GM21528 (cell line): ENCODE results near the gene TADA1.

ENCODE experiments used
- ATAC-seq: cut with Tn5 transposase; IDR thresholded peaks from one replicate; pipeline ENCODE4 v1.9.1; 2021; ENCODE audit warnings: mild to moderate bottlenecking, moderate library complexity; ENCODE audit not compliant: unreplicated experiment, low FRiP score

TADA1 gene

DNA sequence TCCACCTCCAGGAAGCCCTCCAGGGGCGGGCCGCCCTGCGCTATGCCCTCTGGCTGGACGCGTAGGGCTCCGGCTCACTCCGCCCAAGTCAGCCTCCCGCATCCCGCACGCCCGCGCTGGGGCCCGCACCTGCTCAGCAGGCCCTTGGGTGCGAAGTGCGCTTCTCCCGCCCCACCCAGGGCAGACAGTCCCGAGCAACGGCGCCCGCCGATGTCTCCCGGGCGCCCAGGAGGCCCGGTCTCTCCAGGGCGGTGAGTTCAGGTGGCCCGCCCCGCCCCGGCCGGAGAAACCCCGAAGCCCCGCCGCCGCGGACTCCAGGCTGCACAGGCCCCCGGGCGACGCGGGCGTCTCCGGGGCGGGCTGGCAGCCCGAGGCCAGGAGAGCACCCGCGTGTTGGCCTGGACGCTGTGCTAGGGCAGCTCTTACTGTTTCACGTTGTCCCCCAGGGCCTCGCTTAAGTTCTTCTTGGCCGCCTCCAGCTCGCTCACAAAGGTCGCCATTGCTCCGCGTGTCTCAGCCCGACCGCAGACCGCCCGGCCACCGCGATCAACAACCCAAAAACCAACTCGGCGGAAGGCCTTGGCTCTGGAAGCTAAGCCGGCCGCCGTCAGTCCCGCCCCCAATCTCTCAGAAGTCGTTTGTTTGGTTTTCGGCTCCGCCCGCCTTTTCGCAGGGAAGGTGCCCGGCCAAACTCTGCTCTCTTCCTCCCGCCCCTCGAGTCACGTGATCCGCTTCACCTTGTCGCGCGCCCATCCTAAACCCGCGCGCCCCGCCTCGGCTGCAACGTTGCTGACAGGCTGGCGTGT lies at the start of gene TADA1:
TSS of gene TADA1 (minus strand) at position 531 of the 806 bp plus-strand sequence. CDS start at position 500, 31 bp downstream.
- ATAC-seq, result peak; percentile 92

DNA sequence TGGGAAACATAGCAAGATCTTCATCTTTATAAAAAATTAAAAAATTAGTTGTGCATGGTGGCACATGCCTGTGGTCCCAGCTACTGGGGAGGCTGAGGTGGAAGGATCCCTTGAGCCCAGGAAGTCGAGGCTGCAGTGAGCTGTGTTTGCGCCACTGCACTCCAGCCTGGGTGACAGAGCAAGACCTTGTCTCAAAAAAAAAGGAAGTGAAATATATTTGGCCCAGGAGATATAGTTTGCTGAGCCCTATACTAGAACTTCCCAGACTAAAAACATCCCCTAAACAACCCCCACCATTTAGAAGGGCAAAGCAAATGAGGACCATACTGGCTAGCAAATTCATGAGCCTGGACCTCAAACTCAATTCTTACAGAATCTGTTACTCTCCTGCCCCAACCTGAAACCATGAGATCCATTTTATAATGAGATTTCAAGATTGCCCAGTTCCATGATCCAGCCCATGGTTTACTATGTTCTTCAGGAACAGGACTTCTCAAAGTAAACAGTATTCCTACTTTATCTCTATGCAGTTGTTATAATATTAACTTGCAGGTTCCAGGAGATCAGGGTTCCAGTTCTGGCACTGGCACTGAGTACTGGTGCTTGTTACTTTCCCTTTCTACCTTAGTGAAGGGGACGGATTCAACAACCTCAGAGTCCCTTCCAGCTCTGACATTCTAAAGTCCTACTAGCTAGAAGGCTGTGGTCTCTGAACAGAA lies 48.9 kb upstream of the TADA1 start:
- ATAC-seq, result peak; percentile 81

DNA sequence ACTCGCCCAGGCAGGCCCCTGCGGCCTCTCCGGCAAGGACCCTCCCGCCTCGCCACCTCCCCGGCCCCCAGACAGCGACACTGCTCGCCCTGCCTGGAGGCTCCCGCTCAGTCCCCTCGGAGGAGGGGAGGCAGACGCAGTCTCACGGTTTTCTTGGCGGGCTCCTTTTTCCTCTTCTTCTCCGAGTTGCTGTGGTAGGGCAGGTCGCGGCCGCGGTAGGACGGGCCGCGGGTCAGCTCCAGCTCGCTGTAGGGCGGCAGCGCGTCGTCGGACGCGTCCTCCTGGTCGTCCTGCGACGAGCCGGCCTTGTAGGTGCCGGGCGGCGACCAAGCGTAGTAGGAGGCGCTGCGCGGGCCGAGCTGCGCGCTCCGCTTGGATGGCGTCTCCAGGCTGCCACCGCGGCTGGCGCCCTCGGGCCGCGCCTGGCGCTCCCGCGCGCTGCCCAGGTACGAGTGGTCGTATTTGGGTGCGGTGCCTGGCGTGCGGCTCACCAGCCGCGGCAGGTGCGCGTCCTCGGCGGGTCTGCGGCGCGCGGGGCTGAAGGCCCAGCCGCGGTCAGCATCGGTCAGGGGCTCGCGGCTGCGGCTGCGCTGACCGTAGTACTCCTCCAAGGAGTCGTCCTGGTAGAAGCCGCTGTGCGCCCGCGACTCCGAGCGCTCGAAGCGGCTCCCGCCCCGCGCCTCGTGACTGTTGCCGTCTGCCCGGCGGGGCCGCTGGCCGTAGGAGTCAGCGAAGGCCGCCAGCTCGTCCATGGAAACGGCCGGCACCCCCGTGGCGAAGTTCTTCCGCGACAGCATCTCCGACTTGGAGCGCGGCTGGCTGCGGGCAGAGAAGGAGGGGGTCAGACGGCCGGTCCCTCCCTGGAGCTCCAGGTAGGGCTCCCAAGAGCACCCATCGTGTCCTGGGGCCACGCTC lies 44.8 kb upstream of the TADA1 start:
- no peak for ATAC-seq

GRCh38 chr1:166918956-166919316 lies 42.9 kb upstream of the TADA1 start:
- no peak for ATAC-seq

DNA sequence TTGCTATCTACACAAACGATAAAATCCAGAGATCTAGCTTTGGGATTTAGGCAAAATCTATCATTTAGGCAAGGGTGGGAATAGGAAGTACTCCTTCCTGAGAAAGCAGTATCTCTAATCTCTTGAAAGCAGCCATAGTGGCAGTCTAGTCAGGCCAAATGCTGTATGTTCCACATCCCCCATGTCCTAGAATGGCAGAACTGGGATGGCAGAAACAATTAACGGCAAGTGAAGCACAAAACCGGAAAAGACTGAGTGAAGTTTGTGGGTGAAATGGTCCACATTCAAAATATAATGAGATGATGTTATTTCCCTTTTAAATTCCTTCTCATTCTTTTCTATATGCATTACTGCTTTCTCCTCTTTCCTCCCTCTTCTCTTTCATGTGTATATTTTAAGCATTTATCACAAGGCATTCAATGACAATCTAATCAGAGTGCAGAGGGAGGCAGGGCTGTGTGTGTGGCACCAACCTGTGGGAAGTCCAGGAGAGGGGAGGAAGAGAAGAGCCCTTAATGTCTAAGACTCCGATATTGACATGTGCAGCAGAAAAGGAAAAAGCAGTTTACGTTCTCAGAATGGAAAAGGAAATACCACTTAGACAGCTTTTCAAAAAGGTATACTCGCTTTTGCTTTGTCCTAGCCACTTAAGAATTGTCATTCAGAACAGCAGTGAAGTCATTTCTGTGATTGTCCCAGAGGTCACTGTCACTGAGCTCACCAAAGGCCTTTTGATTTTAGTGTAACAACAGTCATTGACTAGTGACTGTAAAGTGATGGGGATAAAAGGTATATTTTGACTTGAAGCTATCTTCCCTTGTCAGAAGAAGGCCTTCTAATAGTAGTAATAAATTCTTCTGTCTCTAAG lies 42.3 kb upstream of the TADA1 start:
- no peak for ATAC-seq

GRCh38 chr1:166915941-166916340 lies 39.9 kb upstream of the TADA1 start:
- ATAC-seq, result no peak

DNA sequence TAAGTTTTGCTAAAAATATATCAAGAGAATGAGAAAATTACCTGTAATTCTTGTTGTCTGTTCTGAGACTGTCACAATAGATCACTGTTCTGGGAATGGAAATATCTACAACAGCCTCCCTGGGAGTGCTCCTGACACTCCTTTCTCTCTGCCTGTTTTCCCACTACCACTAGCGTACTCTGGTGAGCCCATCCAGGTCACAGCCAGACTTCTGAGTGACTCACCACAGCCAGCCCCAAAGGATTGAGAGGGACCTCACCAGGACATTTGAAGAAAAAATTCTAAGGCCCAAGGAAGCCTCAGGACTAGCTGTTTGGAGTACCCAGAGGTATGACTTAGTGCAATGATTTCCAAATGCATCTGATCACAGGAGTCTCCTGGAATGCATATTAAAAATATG lies 39.0 kb upstream of the TADA1 start:
- ATAC-seq, result no peak

DNA sequence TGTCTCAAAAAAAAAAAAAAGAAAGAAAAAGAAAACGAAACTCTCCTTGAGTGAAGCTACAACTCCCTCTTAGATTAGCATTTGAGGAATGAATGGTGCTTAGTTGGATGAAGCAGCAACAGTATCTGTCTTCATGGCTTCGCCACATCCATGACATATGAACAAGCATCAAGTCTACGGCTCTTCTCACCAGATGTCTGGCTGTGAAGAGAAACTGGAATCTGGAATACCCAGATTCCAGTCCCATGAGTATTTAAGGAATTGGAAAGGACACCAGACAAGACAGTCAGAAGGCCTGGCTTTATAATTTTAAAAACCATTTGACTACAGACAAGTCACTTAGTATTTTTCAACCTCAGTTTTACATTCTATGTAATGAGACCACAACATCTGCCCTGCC lies 38.0 kb upstream of the TADA1 start:
- ATAC-seq, result no peak

- ATAC-seq, result no peak
Measured at GRCh38 chr1:166911624-166912023, 35.6 kb upstream of the TADA1 start.

DNA sequence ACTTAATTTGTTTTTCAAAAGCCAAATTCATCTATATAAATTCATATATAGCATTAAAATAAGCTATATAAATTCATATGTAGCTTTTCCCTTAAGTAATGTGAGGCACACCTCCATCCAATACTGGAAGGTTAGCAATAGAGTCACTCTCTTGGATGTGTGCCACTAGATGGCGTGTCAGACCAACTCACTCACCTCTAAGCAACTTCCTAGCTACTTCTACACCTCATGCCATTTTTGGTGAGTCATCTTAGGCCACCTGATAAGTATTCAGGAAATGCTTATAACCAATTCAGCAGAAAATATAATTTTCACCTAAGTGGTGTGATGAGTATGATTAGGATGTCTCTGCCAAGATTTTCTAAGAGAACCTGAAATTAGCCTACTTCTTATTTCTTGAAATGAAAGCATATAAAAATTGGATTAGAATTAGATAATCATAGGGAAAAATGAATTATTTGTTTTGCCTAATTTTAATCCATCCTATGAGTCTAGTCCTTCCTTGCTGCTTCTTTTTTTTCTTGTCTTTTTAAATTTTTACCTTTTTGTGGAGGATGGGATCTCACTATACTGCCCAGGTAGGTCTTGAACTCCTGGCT lies 34.4 kb upstream of the TADA1 start:
- ATAC-seq, result peak; percentile 94

GRCh38 chr1:166908942-166909341 lies 32.9 kb upstream of the TADA1 start:
- no peak for ATAC-seq

DNA sequence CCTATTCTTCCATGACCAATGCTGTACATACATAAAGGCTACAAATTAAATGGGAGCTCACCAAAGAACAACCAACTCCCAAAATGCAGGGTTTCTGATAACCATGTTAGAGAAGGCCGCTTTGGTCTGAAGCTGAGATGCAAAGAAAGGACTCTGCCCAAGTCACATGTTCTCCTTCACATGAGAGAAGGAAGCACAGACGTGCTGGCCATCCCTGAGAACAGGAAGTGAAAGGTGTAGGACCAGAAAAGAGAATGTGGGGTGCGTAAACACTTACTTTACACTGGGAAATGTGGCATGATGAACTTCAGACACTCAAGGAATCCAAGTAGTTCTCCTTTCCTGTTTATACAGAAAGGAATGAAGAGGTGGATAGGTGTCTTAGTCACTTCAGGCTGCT lies 31.7 kb upstream of the TADA1 start:
- ATAC-seq, result no peak

GRCh38 chr1:166907051-166907450 lies 31.0 kb upstream of the TADA1 start:
- ATAC-seq, result no peak

DNA sequence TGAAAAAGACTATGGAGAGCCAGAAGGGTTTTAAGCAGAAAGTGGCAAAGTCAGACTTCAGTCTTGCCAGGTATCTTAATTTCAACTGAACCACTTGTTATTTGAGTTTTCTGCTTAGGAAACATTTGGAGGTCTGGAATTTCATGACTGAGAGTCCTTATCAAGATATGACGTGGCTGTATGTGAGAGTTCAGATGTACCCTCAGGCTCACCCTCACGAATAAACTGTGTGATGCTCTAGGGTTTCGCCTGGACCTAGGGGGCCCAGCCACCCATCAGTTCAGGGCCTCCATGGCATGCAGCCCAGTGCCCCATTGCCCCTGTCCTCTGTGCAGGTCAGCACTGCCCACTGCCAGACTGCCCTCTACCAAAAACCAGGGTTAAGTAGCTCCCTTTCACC lies 30.6 kb upstream of the TADA1 start:
- no peak for ATAC-seq

DNA sequence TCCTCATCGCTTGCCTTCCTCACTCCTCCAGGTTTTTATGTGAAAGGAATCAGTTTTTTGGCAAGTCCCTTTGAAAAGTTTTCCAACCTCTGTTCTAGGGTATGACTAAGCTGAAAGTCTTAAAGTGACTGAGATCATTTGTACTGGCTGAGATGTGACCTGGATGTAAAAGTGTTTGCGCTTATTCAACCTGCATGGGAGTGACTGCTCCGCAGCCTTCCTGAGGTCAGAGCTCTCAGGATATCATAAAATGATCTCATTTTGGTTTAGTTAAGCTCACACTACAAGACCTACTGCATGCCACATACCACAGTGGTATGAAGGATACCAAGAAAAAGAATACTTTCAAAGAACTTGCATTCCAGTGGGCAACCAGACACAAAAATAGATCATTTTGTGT lies 29.8 kb upstream of the TADA1 start:
- ATAC-seq, result no peak

GRCh38 chr1:166905136-166905535 lies 29.1 kb upstream of the TADA1 start:
- ATAC-seq, result no peak

DNA sequence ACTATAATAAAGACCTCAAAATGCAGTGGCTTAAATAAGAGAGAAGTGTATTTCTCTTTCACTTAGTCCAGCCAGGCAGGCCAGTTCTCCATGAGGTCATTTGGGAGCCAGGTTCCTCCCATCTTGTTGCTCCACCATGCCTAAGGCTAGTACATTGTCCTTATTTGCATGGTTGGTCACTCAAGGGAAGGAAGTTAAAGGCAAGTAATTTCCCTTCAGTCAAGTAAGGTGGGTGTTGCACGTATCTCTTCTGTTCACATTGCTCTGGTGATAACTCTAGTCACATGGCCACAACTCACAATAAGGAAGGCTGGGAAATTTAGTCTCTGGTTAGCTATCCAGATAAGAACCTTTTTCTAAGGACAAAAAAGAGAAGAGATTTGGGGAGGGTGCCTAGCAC lies 27.2 kb upstream of the TADA1 start:
- ATAC-seq, result no peak

DNA sequence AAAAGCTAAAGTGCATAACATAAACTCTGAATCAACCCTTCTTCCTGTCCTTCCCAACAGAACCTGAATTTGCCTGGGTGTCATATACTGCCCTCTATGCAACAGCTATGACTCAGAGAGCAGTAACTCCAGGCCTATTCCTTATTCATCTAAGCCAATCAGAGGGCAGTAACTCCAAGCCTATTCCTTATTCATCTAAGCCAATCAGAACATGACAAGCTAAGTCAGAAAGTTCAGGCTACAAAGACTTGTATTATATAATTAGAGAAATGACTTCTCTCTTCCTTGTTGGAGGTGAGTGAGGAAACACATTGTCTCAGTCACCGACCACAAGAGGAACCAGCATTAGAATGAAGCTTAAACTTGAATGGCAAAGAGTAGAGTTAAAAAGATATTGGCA lies 26.2 kb upstream of the TADA1 start:
- no peak for ATAC-seq

DNA sequence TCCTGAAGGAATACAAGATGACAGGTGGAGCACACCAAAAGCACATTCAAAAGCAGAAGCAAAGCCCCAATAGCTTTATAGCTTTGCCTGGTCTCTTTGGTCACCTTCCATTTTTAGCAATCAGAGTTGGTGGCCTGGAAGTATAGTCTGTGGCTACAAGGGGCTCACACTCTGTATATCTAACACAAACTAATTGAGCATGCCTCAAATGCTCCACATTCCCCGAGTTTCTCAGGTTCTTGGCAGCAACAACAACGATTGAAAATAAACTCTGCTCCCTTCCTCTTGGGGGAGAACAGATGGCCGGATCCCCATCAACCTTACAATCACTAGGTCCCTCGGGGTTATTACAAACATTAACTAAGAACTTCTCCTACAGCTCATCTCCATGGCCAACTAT lies 24.9 kb upstream of the TADA1 start:
- no peak for ATAC-seq

- no peak for ATAC-seq
Measured at GRCh38 chr1:166899769-166900168, 23.7 kb upstream of the TADA1 start.
